CD4-positive, alpha-beta T cell (primary cell): ENCODE data around the gene TMEM200A. TPM values are rescaled to one million over a fixed set of nuclear protein-coding genes. Genes with fewer than 3 reads are reported as not detected.

Experiments
- ATAC-seq: fragments of 200-7000 bp; cut with Tn5 transposase; one replicate; pipeline ENCODE4 v1.10.0; 2022; ENCODE audit warnings: mild to moderate bottlenecking; ENCODE audit not compliant: poor library complexity
- CTCF ChIA-PET: fragments of 350-600 bp; sonication (Branson Sonifier 250); formaldehyde crosslinking; loops from one replicate; lab custom pipeline; 2021; ENCODE audit warnings: antibody characterized with exemption, inconsistent platforms; lab: Charles Lee
- POLR2A ChIA-PET: fragments of 350-600 bp; sonication (Branson Sonifier 250); formaldehyde crosslinking; loops from one replicate; lab custom pipeline; 2021; ENCODE audit warnings: antibody characterized with exemption, inconsistent platforms; lab: Charles Lee
- DNase-seq, 14 experiments: peaks; one replicate each; pipeline ENCODE4 v3.0.0-alpha.2; 2013 to 2020; ENCODE audit warnings: mixed read lengths in 2 of 14
- H3K27ac ChIP-seq, 2 donors: one replicate each; pipeline versions ENCODE4 v1.5.1 to v1.7.0; 2013; ENCODE audit warnings: low read length in 2 of 2, low read depth in 1 of 2, mild to moderate bottlenecking in 1 of 2
- H3K27me3 ChIP-seq, 2 experiments: 1 replicate in 1 of 2; 2 replicates in 1 of 2; pipeline versions ENCODE4 v1.6.1 to v1.7.0; 2013; ENCODE audit warnings: low read length in 2 of 2, control low read depth in 1 of 2, mild to moderate bottlenecking in 1 of 2, moderate library complexity in 1 of 2; ENCODE audit not compliant: insufficient read depth in 2 of 2, control insufficient read depth in 1 of 2
- H3K36me3 ChIP-seq: one replicate; pipeline ENCODE4 v1.6.1; 2013; ENCODE audit warnings: low read length, control low read depth; ENCODE audit not compliant: insufficient read depth
- H3K4me1 ChIP-seq: one replicate; pipeline ENCODE4 v1.6.1; 2013; ENCODE audit warnings: low read length, control low read depth; ENCODE audit not compliant: insufficient read depth
- H3K4me3 ChIP-seq: one replicate; pipeline ENCODE4 v1.5.1; 2013; ENCODE audit warnings: mild to moderate bottlenecking, low read length, moderate library complexity
- H3K9me3 ChIP-seq, 2 experiments: 1 replicate in 1 of 2; 2 replicates in 1 of 2; pipeline versions ENCODE4 v1.6.1 to v1.7.0; 2013; ENCODE audit warnings: low read length in 2 of 2, mild to moderate bottlenecking in 2 of 2, control low read depth in 1 of 2, moderate library complexity in 1 of 2; ENCODE audit not compliant: control insufficient read depth in 1 of 2, insufficient read depth in 1 of 2
- H3K27ac Mint-ChIP-seq: one replicate; pipeline ENCODE4 v1.8.0; 2020; ENCODE audit warnings: mixed read lengths
- H3K27me3 Mint-ChIP-seq: one replicate; pipeline ENCODE4 v1.8.0; 2021; ENCODE audit warnings: mixed read lengths
- H3K36me3 Mint-ChIP-seq: one replicate; pipeline ENCODE4 v1.8.0; 2021; ENCODE audit warnings: low read depth, mixed read lengths
- H3K4me1 Mint-ChIP-seq: one replicate; pipeline ENCODE4 v1.8.0; 2021; ENCODE audit warnings: low read depth, mixed read lengths
- H3K4me3 Mint-ChIP-seq: one replicate; pipeline ENCODE4 v1.8.0; 2020; ENCODE audit warnings: mild to moderate bottlenecking, mixed read lengths
- H3K9me3 Mint-ChIP-seq: one replicate; pipeline ENCODE4 v1.8.0; 2020; ENCODE audit warnings: mixed read lengths
- CTCF ChIP-seq: fragments of 200-600 bp; IDR thresholded peaks from one replicate; pipeline ENCODE4 v1.8.0; 2022; ENCODE audit warnings: antibody characterized with exemption, mild to moderate bottlenecking
- intact Hi-C, 2 experiments: fragments of 100-400 bp; cut with DNase I in 1 of 2; cut with micrococcal nuclease in 1 of 2; formaldehyde crosslinking; loops; one replicate each; pipeline versions ENCODE4 v1.15.1 to v1.9.0; 2023 to 2025; cut with DNase I, micrococcal nuclease
- total RNA-seq, 174 experiments: library from RNA in 2 of 174; stranded (reverse) in 2 of 174; gene quantifications; one replicate each; pipeline ENCODE4 v1.2.3 and lab custom pipeline; 2021 to 2026

Gene TMEM200A
- total RNA-seq, 2 experiments from 2014 or later, result 0.30 to 0.34 TPM

GRCh38 chr6:130394246-130394645, 28.4 kb downstream of the TMEM200A start:
- no peak overlapping the region for H3K4me3 ChIP-seq
- ATAC-seq, result no peak
- peaks cover 2% of the 10 kb centered on the region for H3K9me3 Mint-ChIP-seq
- TF ChIP-seq CTCF, result no peak
- ChIA-PET POLR2A (no interaction called here), CTCF (no interaction called here)
- no peak for DNase-seq
- intact Hi-C loops, result no loop called here
- H3K27ac Mint-ChIP-seq, result no peak overlapping the region
- no peaks in the 10 kb centered on the region for H3K27me3 Mint-ChIP-seq
- H3K4me3 Mint-ChIP-seq, result no peak overlapping the region
- no peaks in the 10 kb centered on the region for H3K36me3 ChIP-seq
- no peaks in the 10 kb centered on the region for H3K36me3 Mint-ChIP-seq
- H3K9me3 ChIP-seq, result no peaks in the 10 kb centered on the region
- no peaks in the 10 kb centered on the region for H3K27me3 ChIP-seq
- H3K4me1 Mint-ChIP-seq, result peaks cover 19% of the 10 kb centered on the region
- H3K27ac ChIP-seq, result no peak overlapping the region
- no peaks in the 10 kb centered on the region for H3K4me1 ChIP-seq

GRCh38 chr6:130395164-130395563, 29.3 kb downstream of the TMEM200A start:
- Mint-ChIP-seq H3K36me3 (no peaks in the 10 kb centered on the region), H3K4me3 (no peak overlapping the region), H3K9me3 (peaks cover 5% of the 10 kb centered on the region), H3K4me1 (peaks cover 19% of the 10 kb centered on the region), H3K27me3 (no peaks in the 10 kb centered on the region), H3K27ac (no peak overlapping the region)
- Histone ChIP-seq H3K4me1 (no peaks in the 10 kb centered on the region), H3K36me3 (no peaks in the 10 kb centered on the region), H3K27ac (no peak overlapping the region), H3K4me3 (no peak overlapping the region), H3K9me3 (no peaks in the 10 kb centered on the region), H3K27me3 (no peaks in the 10 kb centered on the region)
- ATAC-seq, result no peak
- ChIA-PET POLR2A (no interaction called here), CTCF (no interaction called here)
- no peak for TF ChIP-seq CTCF
- DNase-seq, result no peak
- intact Hi-C loops, result no loop called here

GRCh38 chr6:130396722-130397121, 30.9 kb downstream of the TMEM200A start:
- Mint-ChIP-seq H3K27ac (no peak overlapping the region), H3K4me1 (peaks cover 25% of the 10 kb centered on the region), H3K4me3 (peak overlapping the region; percentile 31), H3K9me3 (peaks cover 5% of the 10 kb centered on the region), H3K27me3 (no peaks in the 10 kb centered on the region), H3K36me3 (no peaks in the 10 kb centered on the region)
- CTCF ChIA-PET, result interaction anchor here (0.7 to 1.0 kb wide), 3 partner anchors 228 to 621 kb away, joined by 3 read pairs; no protein-coding TSS in a partner anchor
- Histone ChIP-seq H3K27me3 (no peaks in the 10 kb centered on the region), H3K36me3 (no peaks in the 10 kb centered on the region), H3K9me3 (no peaks in the 10 kb centered on the region), H3K27ac (no peak overlapping the region), H3K4me1 (no peaks in the 10 kb centered on the region), H3K4me3 (peak overlapping the region; percentile 40)
- intact Hi-C loops, result no loop called here
- TF ChIP-seq CTCF, result no peak
- DNase-seq (peak in 3 of 14 experiments; percentile 23 to 54 (median 24)), ATAC-seq (no peak)
- POLR2A ChIA-PET, result interaction anchor here (1.1 kb wide), 1 partner anchor 180 kb away, joined by 3 read pairs; no protein-coding TSS in a partner anchor
